Stimulated activated CD8-positive, alpha-beta memory T cell treated with anti-CD3 and anti-CD28 coated beads, Interleukin-15, amount 100 ng/mL, for 1 hour (primary cell): ENCODE results near the gene SPRED1.

Experiments
- DNase-seq: peaks from one replicate; pipeline ENCODE4 v3.0.0-alpha.2; 2020; ENCODE audit warnings: low read depth

SPRED1 gene

DNA sequence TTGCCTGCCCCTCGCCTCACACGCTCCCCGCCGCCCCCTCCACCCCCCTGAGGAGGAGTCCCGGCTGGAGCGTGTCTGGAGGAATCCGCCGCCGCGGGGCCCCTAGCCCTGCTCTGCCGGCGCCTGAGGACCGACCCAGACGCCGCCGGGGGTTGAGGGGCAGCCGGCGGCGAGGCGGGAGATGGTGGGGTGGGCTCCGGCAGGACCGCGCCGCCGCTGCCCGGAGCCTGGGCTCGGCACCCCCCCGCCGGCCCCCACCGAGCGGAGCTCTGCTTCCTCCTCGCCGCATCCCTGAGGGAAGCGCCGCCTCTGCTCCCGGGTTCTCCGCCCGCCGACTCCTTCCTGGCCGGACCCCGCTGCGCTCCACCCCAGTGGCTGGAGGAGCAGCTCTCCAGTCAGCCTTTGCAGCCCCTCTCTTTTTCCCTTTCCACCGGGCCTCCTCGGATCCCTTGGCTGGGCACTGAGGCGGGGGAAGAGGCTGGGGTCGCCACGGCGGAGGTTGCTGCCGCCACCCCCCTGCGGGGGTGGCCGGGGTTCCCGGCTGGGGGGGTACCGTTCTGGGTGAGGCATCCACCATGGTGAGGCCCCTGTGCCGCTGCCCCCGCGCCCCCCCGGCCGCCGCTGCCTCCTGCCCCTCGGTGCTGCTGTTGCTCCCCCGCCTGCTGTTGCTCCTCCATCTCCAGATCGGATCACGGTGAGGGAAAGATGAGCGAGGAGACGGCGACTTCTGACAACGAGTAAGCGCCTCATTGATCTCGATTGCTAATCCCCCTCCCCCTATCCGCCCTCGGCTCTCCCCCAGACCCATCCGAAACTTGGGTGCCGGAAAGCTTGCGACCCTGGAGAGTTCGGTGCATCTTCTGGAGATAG lies at the start of gene SPRED1:
Gene SPRED1 (plus strand): TSS at position 356 of the 870 bp plus-strand sequence. CDS start 350 bp downstream, at position 706.
- DNase-seq = no peak

DNA sequence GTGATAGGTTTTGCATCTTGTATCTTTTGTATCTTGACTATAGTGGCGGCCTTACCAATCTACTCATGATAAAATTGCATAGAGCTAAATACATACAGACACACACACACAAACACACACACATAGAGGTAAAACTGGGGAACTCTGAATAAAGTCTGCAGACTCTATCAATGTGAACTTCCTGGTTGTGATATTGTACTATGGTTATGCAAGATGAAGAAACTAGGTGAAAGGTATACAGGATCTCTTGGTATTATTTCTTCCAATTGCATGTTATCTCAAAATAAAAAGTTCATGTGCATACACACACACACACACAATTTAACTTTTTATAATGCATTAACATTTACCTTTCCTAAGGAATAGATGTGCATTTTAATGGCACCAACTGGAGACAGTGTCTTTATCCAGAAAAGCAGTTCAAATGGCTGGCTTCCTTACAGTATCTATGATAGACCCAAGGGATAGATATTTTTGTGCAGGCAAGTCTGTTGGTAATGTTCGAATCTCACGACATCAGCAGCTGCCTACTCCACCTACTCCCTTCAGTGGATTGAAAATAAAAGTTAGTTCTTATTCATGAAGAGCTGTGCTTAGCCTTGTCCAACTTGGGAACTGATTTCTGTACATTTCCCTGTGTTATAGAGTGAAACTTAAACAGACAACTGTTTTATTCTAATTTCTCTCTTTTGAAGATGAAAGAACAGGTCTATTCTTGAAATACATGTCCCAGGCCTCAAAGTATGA lies 46.9 kb upstream of the SPRED1 start:
- no peak for DNase-seq

DNA sequence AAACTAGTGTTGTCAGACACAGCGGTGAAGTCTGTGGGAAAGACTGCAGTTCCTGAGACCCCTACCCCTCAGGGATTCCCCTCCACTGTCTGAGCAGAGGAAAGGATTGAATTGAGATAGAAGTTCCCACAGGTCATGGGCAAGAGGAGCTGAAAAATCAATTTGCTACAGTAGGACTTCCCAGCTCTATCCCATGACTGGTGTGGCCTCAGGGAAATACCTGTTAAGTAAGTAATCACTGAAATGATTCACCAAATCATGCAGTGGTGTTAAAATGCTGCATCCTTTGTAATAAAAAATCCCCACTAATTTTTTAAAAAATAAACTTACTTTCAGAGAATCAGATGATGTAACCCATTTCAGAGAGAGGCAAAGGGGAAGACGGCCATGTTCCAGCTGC lies 45.0 kb upstream of the SPRED1 start:
- no peak for DNase-seq

DNA sequence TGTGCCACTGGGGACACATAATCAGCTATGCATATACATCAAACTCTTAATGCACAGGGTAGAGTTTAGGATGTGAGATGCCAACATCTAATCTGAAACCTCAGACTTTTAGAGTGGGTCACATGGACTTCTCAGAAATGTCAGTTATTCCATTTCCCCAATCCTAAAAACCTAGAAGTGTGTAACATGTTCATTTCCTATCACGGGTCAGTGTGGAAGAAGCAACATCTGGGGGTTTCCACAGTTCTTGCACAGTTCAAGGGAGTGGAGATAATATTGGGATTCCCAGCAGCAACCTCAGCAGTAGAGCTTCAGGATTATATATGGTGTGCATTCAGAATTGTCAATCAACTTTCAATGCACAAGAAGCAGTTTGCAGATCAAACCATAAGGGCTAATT lies 44.4 kb upstream of the SPRED1 start:
- no peak for DNase-seq

DNA sequence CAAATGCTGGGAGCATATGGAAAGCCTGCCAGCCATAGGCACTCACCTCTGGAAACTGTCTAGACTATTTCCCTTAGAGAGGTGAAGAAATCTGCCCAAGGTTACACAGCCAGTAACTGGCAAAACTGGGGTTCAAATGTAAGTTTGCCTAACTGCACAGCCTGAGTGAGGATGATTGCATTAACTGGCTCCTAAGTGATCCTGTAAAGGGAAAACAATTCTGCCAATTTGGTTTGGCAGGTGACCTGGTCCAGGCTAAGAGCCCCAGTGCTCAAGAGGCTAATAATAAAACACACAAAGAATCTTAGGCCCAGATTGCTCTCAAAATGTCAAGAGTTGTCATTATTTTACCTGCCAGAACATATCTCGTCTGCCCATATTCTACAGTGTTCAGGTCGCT lies 43.9 kb upstream of the SPRED1 start:
- no peak for DNase-seq

DNA sequence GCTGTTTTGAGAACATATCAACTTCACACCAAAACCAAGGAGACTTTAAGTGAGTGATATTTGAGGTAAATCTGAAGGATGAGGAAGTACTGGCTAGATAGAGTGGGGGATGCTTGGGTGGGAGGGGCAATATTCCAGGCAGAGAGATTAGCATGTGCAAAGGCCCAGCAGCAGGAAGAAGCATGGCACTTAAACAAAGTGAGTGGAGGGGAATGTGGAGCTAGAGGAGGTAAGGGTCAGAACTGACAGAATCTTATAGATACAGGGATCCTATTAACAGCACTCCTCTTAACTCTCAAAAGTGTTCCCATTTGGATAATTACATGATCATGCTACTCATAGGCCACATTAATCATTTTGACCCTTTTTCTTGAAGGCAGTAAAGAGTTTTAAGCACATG lies 41.4 kb upstream of the SPRED1 start:
- no peak for DNase-seq

DNA sequence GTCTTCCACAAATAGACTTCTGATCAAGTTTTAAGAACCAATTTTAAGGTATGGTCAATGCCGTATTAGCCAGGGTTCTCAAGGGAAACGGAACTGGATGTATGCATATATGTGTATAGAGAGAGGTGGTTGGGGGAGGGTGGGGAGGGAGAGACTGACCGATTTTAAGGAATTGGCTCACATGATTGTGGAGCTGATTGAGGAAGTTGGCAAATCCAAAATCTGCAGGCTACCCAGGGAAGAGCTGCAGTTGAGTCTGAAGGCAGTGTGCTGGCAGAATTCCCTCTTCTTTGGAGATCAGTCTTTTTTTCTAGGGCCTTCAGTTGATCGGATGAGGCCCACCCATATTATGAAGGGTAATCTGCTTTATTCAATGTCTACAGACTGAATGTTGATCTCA lies 40.8 kb upstream of the SPRED1 start:
- DNase-seq = no peak

DNA sequence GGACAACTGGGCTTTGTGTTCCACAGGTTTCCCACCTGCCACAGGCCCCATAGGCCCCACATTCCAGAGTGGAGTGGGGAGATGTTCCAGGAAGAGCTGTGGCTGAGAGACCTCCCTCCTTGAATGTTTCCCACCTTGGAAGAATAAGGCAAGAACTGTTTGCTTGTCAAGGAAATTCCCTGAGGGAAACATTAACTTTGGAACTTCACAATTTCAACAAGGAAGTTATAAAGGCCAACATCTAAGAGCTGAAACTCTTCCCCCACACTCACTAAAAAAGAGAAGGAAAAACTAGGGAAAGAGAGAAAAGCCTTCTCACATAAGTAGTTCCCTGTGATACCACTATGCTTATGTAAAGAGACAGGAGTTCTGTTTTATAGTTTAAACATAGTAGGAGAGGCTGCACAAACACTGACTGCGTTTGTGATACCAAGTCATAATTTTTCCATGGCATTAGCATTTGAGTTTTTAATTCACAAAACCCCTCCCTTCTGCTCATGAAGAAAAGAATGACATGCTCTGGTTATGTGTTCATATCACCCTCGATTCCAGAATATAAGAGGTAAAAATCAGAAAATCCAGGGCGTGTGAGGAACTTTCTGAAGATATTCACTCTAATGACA lies 39.8 kb upstream of the SPRED1 start:
- DNase-seq = no peak

DNA sequence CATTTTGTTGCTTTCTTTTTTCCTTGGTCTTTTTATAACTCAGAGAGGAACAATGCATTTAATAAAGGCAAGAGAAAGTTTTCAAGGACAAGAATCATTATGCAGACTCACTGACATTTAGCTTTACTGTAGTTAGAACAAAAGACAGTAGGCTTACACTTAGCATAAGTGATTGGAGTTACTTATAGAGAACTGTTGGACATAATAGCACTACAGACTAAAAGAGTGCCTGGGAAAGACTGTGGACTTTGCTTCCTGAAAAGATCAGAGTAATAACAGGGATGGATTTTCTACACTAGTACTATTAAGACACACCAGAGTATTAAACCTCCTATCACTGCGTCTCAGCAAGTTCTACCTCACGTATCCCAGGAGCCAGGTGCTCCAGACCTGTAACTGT lies 39.3 kb upstream of the SPRED1 start:
- no peak for DNase-seq

DNA sequence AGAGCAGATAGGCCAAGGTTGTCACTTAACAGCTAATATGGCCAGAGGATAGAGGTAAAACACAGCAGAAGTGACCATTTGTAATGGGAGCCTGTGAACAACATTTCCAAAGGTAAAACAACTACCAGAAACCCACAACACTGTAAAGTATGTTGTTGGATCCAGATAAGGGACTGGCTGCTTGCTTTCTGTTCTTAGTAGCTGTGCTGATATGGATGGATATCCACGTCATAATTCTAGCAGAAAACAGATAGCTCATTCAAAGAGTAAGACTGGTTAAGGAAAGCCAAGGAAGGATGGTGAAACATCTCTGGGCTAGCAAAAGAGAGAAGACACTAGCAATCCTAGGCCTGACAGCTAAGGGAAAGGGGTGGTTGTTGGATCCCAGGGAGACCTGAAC lies 36.9 kb upstream of the SPRED1 start:
- no peak for DNase-seq

DNA sequence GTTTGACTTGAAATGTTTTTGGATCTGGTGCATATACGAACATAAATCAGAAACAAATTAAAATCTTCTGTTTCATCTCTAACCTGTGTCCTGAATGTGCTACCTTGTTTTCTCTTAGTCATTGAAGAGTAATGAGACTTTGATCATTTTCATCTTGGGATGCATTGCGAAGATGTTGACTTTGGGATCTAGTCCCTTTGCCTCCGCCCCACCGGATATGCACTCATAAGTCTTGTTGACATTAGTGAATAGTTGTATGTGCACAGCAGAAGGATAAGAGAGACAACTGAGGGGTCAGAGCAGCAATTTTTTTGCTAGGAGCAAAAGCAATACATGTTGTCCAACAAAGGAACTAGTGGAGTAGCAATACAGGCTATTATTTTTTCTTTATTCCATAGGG lies 35.9 kb upstream of the SPRED1 start:
- no peak for DNase-seq

DNA sequence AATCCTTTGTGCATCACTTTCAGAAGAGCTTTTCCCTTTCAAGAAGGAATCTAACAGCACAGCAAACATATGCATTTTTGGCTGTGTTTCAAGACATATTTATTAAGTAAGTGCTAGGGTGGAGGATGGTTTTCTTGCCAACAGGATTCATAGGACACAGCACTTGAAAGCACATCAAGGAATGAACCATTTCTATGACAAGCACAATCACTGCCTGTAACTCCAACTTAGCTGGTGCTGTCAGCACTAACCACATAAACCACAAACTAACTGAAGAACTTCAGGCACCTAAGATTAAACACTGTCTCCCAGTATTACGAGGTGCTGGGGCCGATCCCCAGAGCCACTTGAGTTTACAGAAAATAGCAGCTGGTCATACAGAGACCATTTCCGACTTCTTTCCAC lies 35.4 kb upstream of the SPRED1 start:
- DNase-seq = no peak

DNA sequence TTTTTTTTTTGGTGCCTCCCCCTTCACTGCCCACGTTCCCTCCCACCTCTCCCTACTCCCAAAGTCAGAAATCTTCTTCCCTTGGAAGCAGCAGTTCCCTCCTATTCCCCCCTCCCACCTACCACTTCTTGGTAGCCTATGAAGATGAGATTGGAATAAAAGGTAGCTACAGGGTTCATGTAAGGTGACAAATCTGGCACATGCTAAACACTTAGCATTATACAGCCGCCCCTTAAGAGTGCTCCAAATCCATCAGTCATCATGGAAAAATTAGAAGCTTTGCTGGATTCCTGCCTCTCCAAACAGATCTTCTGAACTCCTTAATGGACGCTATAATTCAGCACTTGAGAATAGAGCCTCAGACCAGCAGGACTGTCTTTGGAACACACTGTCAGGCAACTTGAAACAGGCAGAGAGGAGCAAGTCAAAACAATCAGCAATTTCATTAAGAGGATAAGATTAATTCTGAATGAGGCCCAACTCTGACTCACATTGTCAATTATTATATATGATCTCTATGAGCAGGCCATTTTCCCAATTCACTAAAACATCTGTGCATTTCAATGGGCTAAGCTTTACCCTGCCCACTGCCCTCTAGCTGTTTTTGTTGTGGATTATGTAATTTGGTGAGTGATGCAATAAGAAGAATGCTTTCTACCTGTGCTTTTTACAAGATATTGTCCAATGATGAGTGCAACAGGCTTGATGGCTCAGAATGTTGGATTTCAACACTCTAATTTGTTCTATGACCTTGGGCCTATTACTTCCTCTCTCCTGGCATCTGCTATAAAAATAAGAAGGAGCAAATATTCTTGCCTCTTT lies 34.6 kb upstream of the SPRED1 start:
- no peak for DNase-seq

DNA sequence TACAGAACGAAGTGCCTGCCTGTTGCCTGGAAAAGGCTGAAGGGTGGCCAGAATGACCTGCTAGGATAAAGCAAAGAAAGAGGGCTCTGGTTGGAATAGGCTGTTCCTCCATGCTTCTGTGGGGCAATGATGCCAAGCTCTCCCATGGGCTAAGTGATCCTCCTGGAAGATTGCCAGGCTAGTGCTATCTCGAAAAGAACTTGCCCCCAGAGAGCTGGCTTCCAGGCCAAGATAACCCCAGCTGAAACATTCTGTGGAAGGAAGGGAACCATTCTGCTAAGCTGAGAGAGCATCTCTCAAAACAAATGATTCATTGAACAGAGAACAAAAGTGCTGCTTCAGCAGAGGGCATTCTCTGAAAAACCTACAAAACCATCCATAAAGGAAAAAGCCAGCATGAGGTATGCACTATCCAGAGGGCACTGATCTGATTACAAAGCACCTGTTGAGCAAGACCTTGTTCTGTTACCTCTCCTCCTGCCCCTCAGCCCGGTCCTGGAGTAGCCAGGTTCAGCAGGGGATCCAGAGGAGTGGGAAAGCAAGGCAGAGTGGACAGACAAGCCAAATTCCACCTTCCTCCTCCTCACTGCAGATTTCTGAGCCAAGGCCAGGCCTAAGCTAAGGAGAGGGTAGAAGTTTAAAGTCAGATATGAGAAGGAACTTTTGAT lies 31.9 kb upstream of the SPRED1 start:
- no peak for DNase-seq

DNA sequence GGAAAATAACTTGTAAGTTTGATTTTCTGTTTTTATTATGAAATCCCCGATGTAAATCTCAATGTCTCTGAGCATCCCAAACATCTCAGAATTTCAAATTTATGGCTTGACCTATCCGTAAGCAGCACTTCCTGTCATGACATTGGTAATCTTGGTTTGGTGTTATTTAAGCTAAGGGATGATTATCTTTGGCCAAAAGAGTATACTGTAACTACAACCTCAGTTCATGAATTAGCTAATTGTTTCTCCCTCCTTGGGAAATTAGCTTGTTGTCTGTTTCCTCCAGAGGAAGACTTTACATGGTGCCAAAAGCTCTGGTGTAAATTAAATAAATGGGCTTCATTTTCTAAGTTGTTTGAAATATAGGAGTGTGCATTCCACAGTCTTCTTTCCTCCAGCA lies 28.1 kb upstream of the SPRED1 start:
- DNase-seq = no peak

DNA sequence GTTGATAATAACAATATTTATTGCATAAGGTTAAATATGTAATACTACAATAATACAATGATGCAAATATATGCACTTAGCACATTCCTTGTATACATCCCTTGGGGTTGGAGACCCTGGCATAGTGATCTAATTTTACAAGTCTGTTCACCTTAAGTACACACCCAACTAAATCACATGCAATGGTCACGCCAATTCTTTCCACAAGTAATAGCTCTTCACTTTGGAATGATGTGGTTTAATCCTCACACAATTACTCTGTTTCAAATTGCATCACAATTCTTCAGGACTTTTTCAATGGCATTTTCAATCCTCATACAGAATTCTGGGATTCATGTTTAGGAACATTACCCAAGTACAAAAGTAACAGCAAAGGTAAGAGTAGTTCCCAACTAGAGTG lies 27.3 kb upstream of the SPRED1 start:
- DNase-seq = no peak

DNA sequence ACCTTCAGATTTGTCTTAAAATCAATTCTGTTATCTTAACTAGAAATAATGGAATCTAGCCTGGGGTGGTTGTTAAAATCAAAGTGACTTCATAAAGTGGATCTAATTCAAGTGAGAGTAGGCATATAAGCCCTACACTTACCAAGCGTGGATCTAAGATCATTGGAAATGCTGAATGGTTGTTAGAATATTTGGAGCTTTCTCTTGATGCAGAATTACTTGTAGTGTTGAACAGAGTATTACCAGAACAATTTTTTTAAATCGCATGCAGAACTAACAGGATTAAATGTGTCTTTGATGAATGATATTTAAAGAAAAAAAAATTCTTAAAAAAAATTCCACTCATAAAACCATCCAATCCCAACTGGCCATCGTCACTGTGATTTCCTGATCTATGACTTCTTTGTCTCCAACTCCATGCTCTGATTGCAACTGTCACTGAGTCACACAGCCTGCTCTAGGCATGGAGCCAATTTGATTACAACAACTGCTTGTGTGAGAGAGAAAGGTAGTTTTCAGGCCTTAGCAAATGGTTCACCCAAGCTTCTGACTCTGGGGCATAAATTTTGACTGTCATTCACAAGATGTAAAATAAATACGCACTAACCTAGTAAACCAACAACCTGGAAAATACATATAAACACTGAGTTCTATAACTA lies 25.9 kb upstream of the SPRED1 start:
- no peak for DNase-seq

DNA sequence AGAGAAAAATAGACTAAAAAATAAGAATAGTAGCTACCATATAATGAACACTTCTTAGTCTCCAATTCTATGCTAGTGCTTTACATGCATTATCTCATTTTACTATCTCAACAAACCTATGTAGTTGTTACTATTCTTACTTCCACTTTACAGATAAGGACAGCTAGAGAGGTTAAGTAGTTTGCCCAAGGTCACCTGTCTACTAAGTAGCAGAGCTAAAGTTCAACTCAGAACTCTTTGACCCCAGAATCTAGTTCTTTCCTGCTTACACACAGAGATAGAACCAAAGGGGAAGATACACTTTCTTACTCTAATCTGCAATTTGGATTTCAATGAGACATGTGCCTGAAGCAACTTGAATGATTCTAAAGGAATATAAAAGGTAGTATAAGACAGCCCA lies 24.7 kb upstream of the SPRED1 start:
- DNase-seq = no peak

DNA sequence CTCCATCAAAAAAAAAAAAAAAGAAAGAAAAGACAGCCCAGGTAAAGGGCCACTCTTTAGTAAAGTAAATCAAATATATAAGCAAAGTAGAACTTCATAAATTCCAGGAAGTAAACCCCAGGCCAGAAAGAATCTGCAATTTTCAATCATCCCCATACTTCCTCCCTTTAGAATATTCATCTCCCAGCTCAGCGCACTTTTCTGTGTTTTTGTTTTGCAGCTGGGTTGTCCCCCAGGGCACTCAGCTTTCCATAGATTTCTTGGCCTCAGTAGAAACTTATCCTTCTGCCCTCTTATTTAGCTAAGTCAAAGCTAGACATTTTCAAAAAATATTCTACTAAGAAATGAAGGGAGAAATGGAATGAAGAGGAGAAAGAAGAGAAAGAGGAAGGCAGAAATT lies 24.0 kb upstream of the SPRED1 start:
- DNase-seq = no peak

DNA sequence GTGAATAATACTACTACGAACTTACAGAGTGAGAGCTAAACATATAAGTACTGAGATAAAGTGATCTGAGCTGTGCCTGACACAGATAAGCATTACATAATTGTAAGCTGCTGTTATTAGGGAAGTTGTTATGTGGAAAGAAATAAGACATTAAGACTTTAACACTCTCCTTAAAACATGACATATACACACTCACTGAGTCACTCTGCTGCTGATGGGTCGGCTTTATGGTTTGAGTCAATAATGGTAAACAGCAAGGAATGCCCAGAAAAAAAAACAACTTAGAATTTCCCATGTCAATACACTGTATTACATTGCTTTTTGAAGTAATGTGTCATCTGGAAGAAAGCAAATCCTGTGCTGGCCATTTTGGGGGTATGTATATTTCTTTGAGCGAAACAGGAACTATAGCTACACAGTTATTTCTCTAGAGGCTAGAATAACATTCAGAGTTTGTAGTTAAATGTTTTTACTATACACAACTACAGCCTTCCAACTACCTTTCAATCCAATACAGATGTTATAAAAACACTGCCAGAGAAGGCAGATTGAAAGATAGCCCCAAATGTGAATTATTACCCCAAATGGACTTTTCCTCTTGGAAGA lies 22.8 kb upstream of the SPRED1 start:
- no peak for DNase-seq

DNA sequence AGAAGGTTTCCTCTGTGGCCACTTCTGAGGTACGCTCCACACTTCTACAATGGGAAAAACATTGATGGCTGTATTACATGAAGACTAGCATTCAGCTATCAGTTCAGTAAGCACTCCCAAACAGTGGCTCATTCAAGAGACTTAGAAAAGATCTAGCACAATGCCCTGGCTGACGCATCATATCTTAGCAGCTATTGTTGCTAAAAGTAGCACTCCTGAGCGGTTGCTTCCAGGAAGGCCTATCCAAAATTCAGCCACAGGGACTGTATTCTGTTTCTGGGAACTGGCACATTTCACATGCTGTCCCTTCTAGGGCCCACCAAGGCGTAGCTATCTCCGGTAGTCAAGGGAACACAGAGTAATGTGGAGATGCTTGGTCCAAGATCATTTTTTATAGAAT lies 21.2 kb upstream of the SPRED1 start:
- DNase-seq = no peak
